ENCODE results near the gene TOR2A. TPM values are rescaled to one million over a fixed set of nuclear protein-coding genes. Genes with fewer than 3 reads are reported as not detected.

The TOR2A gene
- total RNA-seq, 1 experiment from 2014 or later = 13.2 TPM

- no peak overlapping the region for H2BK5ac ChIP-seq (ENCODE audit: insufficient read length, low read length)
- H3K9ac ChIP-seq (ENCODE audit: extremely low read depth, insufficient read length, low read length) = no peak overlapping the region
- DNase-seq = no peak
- no peak overlapping the region for H2BK15ac ChIP-seq (ENCODE audit: low read depth, low read length)
- no peaks in the 10 kb centered on the region; a peak in 1 of 5 replicates for H3K9me3 Mint-ChIP-seq
- H4K5ac ChIP-seq (ENCODE audit: insufficient read length, low read depth, low read length) = no peak overlapping the region
- no peak overlapping the region for H4K91ac ChIP-seq (ENCODE audit: insufficient read length, low read depth, low read length)
- H3K27me3 ChIP-seq (ENCODE audit: insufficient read depth, low read length) = no peaks in the 10 kb centered on the region; the same call in 1 of the 2 replicates
- no peaks in the 10 kb centered on the region for H3K36me3 Mint-ChIP-seq (ENCODE audit: insufficient read depth in 1 of 3, low read depth in 3 of 3)
- H3K27ac Mint-ChIP-seq = peak overlapping the region in 1 of 3 experiments; percentile 59; a peak in 1 of 7 replicates
- no peak overlapping the region for H3K56ac ChIP-seq (ENCODE audit: insufficient read length, low read depth, low read length)
- H3K4me3 Mint-ChIP-seq = 0 out of 5 replicates have a peak overlapping the region, but pooled peaks of 1 of the 2 experiments have one; percentile 11
- no peak overlapping the region for H2BK120ac ChIP-seq (ENCODE audit: low read depth, low read length, poor library complexity, severe bottlenecking)
- H4K20me1 ChIP-seq (ENCODE audit: control insufficient read depth, insufficient read depth, insufficient read length) = no peaks in the 10 kb centered on the region
- no peaks in the 10 kb centered on the region for H3K79me1 ChIP-seq (ENCODE audit: insufficient read depth, low read depth, low read length, poor library complexity, severe bottlenecking)
- H3K4me1 Mint-ChIP-seq = peaks cover 28 to 37% of the 10 kb centered on the region in 2 experiments
- peaks cover 24% of the 10 kb centered on the region for H3K27me3 Mint-ChIP-seq (ENCODE audit: low read depth)
- no peak overlapping the region for H3K18ac ChIP-seq (ENCODE audit: insufficient read length, low read depth, low read length)
- H3K9me3 ChIP-seq (ENCODE audit: control insufficient read depth, low read depth, low read length) = no peaks in the 10 kb centered on the region
- no peak overlapping the region for H2AFZ ChIP-seq (ENCODE audit: low read length)
- H3K23ac ChIP-seq (ENCODE audit: insufficient read length, low read depth, low read length) = no peak overlapping the region
- no CpG with 5 or more reads among the region's 5 CpGs for WGBS (ENCODE audit: extremely low coverage, insufficient read length, low lambda C conversion rate)
- H3K4ac ChIP-seq (ENCODE audit: low read depth, low read length) = no peak overlapping the region
- H2BK20ac ChIP-seq (ENCODE audit: low read depth, low read length, poor library complexity, severe bottlenecking) = no peak overlapping the region
- H3T11ph ChIP-seq (ENCODE audit: low read length) = no peak overlapping the region
- H3K4me1 ChIP-seq (ENCODE audit: insufficient read depth, low read length) = peaks cover 7% of the 10 kb centered on the region; the same call in 1 of the 2 replicates
- no peak overlapping the region for H2AK5ac ChIP-seq (ENCODE audit: insufficient read length, low read length)
- no peak overlapping the region for H3K27ac ChIP-seq (ENCODE audit: insufficient read length, low read depth, low read length)
- no peak overlapping the region for H3K14ac ChIP-seq (ENCODE audit: insufficient read depth, low read length)
- TF ChIP-seq CTCF (conservative IDR thresholded peaks at IDR 0.05) = no peak
- no peaks in the 10 kb centered on the region for H3K79me2 ChIP-seq (ENCODE audit: insufficient read depth, low read length)
- no peak overlapping the region for H3K4me2 ChIP-seq (ENCODE audit: insufficient read depth, insufficient read length, low read length)
- no peaks in the 10 kb centered on the region for H3K23me2 ChIP-seq (ENCODE audit: insufficient read length, low read depth, low read length, poor library complexity, severe bottlenecking)
- no peak overlapping the region for H2BK12ac ChIP-seq (ENCODE audit: insufficient read length, low read depth, low read length)
- no peak overlapping the region for H4K8ac ChIP-seq (replicated peaks; ENCODE audit: insufficient read length, low read depth, low read length)
Observed at GRCh38 chr9:127761061-127761460, 26.0 kb upstream of the TOR2A start.
